Adipocyte (in vitro differentiated cells): Measurements from ENCODE around the gene SSB.
"Not testable (repeated sequence)": the region's sequence is repeated elsewhere in the genome, so short reads cannot be mapped to it uniquely, and the experiment has no call there.

Experiments
- DNase-seq: peaks from one replicate; pipeline ENCODE4 v3.0.0-alpha.2; 2015; ENCODE audit warnings: low read depth
- H3K27me3 ChIP-seq: replicated peaks from 2 replicates; pipeline ENCODE4 v1.7.0; 2013; ENCODE audit warnings: mild to moderate bottlenecking, low read length, moderate library complexity; ENCODE audit not compliant: control insufficient read depth, insufficient read depth
- H3K36me3 ChIP-seq: 2 replicates; pipeline ENCODE4 v1.7.0; 2013; ENCODE audit warnings: low read length, mild to moderate bottlenecking, moderate library complexity; ENCODE audit not compliant: control insufficient read depth, insufficient read depth, severe bottlenecking
- H3K4me1 ChIP-seq: 2 replicates; pipeline ENCODE4 v1.7.0; 2013; ENCODE audit warnings: mild to moderate bottlenecking, low read length, moderate library complexity; ENCODE audit not compliant: control insufficient read depth, insufficient read depth
- H3K4me3 ChIP-seq: 2 replicates; pipeline ENCODE4 v1.7.0; 2013; ENCODE audit warnings: mild to moderate bottlenecking, low read length, moderate library complexity
- H3K9ac ChIP-seq: 2 replicates; pipeline ENCODE4 v1.7.0; 2013; ENCODE audit warnings: mild to moderate bottlenecking, low read length, moderate library complexity
- H3K9me3 ChIP-seq: 2 replicates; pipeline ENCODE4 v1.7.0; 2013; ENCODE audit warnings: mild to moderate bottlenecking, low read length, moderate library complexity; ENCODE audit not compliant: control insufficient read depth

The SSB gene

GRCh38 chr2:169790581-169790980, 8.1 kb upstream of the SSB start:
- H3K9ac ChIP-seq = no peak overlapping the region
- H3K36me3 ChIP-seq = no peaks in the 10 kb centered on the region
- DNase-seq = no peak
- H3K27me3 ChIP-seq = no peaks in the 10 kb centered on the region
- H3K9me3 ChIP-seq = no peaks in the 10 kb centered on the region
- no peak overlapping the region for H3K4me3 ChIP-seq
- no peaks in the 10 kb centered on the region for H3K4me1 ChIP-seq

- no peaks in the 10 kb centered on the region for H3K9me3 ChIP-seq
- no peak overlapping the region for H3K4me3 ChIP-seq
- H3K9ac ChIP-seq = no peak overlapping the region
- no peaks in the 10 kb centered on the region for H3K36me3 ChIP-seq
- no peaks in the 10 kb centered on the region for H3K27me3 ChIP-seq
- peaks cover 6% of the 10 kb centered on the region for H3K4me1 ChIP-seq
- DNase-seq = no peak
Observed at GRCh38 chr2:169795181-169795580, 3.5 kb upstream of the SSB start.

GRCh38 chr2:169796441-169796840, 2.2 kb upstream of the SSB start:
- Histone ChIP-seq H3K9me3 (no peaks in the 10 kb centered on the region), H3K27me3 (no peaks in the 10 kb centered on the region), H3K36me3 (peaks cover 8% of the 10 kb centered on the region), H3K9ac (no peak overlapping the region), H3K4me1 (peaks cover 9% of the 10 kb centered on the region), H3K4me3 (no peak overlapping the region)
- no peak for DNase-seq

- peaks cover 19% of the 10 kb centered on the region for H3K36me3 ChIP-seq
- H3K27me3 ChIP-seq = no peaks in the 10 kb centered on the region
- no peak overlapping the region for H3K9ac ChIP-seq
- peaks cover 9% of the 10 kb centered on the region for H3K4me1 ChIP-seq
- H3K9me3 ChIP-seq = no peaks in the 10 kb centered on the region
- DNase-seq = no peak
- no peak overlapping the region for H3K4me3 ChIP-seq
Observed at GRCh38 chr2:169797601-169798000, 1.1 kb upstream of the SSB start.

- H3K4me1 ChIP-seq = peaks cover 9% of the 10 kb centered on the region
- H3K9ac ChIP-seq = peak overlapping the region; percentile 98
- peak; percentile 23 for DNase-seq
- peak overlapping the region; percentile 92 for H3K4me3 ChIP-seq
- H3K9me3 ChIP-seq = no peaks in the 10 kb centered on the region
- H3K27me3 ChIP-seq = no peaks in the 10 kb centered on the region
- peaks cover 27% of the 10 kb centered on the region for H3K36me3 ChIP-seq
Observed at GRCh38 chr2:169798397-169798717, 314 bp upstream of the SSB start.

- peaks cover 43% of the 10 kb centered on the region for H3K4me1 ChIP-seq
- H3K27me3 ChIP-seq = no peaks in the 10 kb centered on the region
- H3K36me3 ChIP-seq = peaks cover 61% of the 10 kb centered on the region
- peak overlapping the region; percentile 28 for H3K9ac ChIP-seq
- no peaks in the 10 kb centered on the region for H3K9me3 ChIP-seq
- no peak overlapping the region for H3K4me3 ChIP-seq
- DNase-seq = no peak
Observed at GRCh38 chr2:169803480-169803879, 4.8 kb downstream of the SSB start.

GRCh38 chr2:169806586-169806985, 7.9 kb downstream of the SSB start:
- no peak for DNase-seq
- H3K4me1 ChIP-seq = peaks cover 46% of the 10 kb centered on the region
- H3K4me3 ChIP-seq = no peak overlapping the region
- H3K27me3 ChIP-seq = no peaks in the 10 kb centered on the region
- peak overlapping the region; percentile 11 for H3K9ac ChIP-seq
- no peaks in the 10 kb centered on the region for H3K9me3 ChIP-seq
- H3K36me3 ChIP-seq = peaks cover 82% of the 10 kb centered on the region

- Histone ChIP-seq H3K9me3 (no peaks in the 10 kb centered on the region), H3K4me1 (peaks cover 46% of the 10 kb centered on the region), H3K36me3 (peaks cover 82% of the 10 kb centered on the region), H3K27me3 (no peaks in the 10 kb centered on the region), H3K4me3 (peak overlapping the region; percentile 55), H3K9ac (peak overlapping the region; percentile 74)
- DNase-seq = peak; percentile 90
Observed at GRCh38 chr2:169808221-169808620, 9.6 kb downstream of the SSB start.

- no peaks in the 10 kb centered on the region for H3K27me3 ChIP-seq
Observed at GRCh38 chr2:169815849-169816248, 17.2 kb downstream of the SSB start.

GRCh38 chr2:169816961-169817360, 18.3 kb downstream of the SSB start:
- peaks cover 29% of the 10 kb centered on the region for H3K4me1 ChIP-seq
- not testable (repeated sequence) for DNase-seq, H3K4me3 ChIP-seq, H3K27me3 ChIP-seq, H3K9me3 ChIP-seq, H3K9ac ChIP-seq
- peaks cover 51% of the 10 kb centered on the region for H3K36me3 ChIP-seq

More at GRCh38 chr2:169815849-169816248, 17.2 kb downstream of the SSB start:
- H3K4me1 ChIP-seq = peaks cover 28% of the 10 kb centered on the region
- H3K9ac ChIP-seq = no peak overlapping the region
- no peak overlapping the region for H3K4me3 ChIP-seq
- DNase-seq = peak; percentile 75
- H3K36me3 ChIP-seq = peaks cover 59% of the 10 kb centered on the region
- no peaks in the 10 kb centered on the region for H3K9me3 ChIP-seq

- DNase-seq, H3K9me3 ChIP-seq, H3K4me3 ChIP-seq, H3K27me3 ChIP-seq, H3K9ac ChIP-seq: not testable (repeated sequence)
- H3K4me1 ChIP-seq = peaks cover 33% of the 10 kb centered on the region
- peaks cover 47% of the 10 kb centered on the region for H3K36me3 ChIP-seq
Observed at GRCh38 chr2:169817369-169817768, 18.7 kb downstream of the SSB start.

- Histone ChIP-seq H3K36me3 (peaks cover 39% of the 10 kb centered on the region), H3K4me3 (no peak overlapping the region), H3K27me3 (no peaks in the 10 kb centered on the region), H3K4me1 (peaks cover 42% of the 10 kb centered on the region), H3K9ac (no peak overlapping the region), H3K9me3 (no peaks in the 10 kb centered on the region)
- no peak for DNase-seq
Observed at GRCh38 chr2:169818241-169818640, 19.6 kb downstream of the SSB start.
